HCT116 (cell line): ENCODE measurements around the gene PACRG.

ENCODE experiments used
- CTCF ChIP-seq, 3 experiments: fragments of 200-600 bp in 1 of 3; sonication (generic) in 1 of 3; IDR thresholded peaks in 2 of 3; conservative IDR thresholded peaks in 1 of 3; 2 replicates each; pipeline ENCODE4 v1.5.1; 2012 to 2017; ENCODE audit warnings: low read depth in 2 of 3, low read length in 2 of 3, antibody characterized with exemption in 1 of 3, borderline replicate concordance in 1 of 3, control low read depth in 1 of 3, mild to moderate bottlenecking in 1 of 3, mixed read lengths in 1 of 3, mixed run types in 1 of 3, moderate library complexity in 1 of 3; ENCODE audit not compliant: insufficient read depth in 1 of 3
- POLR2A ChIP-seq: IDR thresholded peaks from 2 replicates; pipeline ENCODE4 v1.7.0; 2011; ENCODE audit warnings: borderline replicate concordance; ENCODE audit not compliant: insufficient read depth, insufficient read length; ENCODE audit errors: extremely low read depth
- POLR2AphosphoS5 ChIP-seq: IDR thresholded peaks from 2 replicates; pipeline ENCODE4 v1.6.1; 2011; ENCODE audit warnings: mild to moderate bottlenecking, low read depth, low read length, moderate library complexity
- SIN3A ChIP-seq: IDR thresholded peaks from 2 replicates; pipeline ENCODE4 v1.6.1; 2012; ENCODE audit warnings: low read depth
- ZFX ChIP-seq: fragments of 450-650 bp; IDR thresholded peaks from 2 replicates; pipeline ENCODE4 v1.6.1; 2017
- ZNF274 ChIP-seq: fragments of 200-500 bp; sonication (Bioruptor generic); IDR thresholded peaks from 2 replicates; pipeline ENCODE4 v1.6.1; 2014; ENCODE audit warnings: mild to moderate bottlenecking, low read depth, low read length, inconsistent platforms

DNA sequence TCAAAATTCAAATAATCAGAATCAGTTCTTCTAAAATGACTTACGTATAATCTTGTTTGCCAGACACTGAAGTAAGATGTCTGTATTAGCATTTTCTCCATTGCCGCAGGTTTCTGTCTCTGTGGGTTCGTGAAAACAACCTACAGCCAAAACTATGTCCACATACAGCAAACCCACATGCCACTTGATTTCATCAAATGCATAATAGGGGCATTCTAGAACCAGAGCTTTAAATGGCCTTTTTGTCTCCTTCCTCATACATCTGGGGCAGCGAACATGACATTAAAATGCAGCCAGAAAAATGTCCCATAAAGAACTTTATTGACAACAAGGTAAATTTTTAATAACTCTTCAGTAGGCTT is 596.5 kb downstream of the PACRG start:
- TF ChIP-seq CTCF (IDR thresholded peaks at IDR 0.05 in 2 of 3, conservative IDR thresholded peaks at IDR 0.05 in 1 of 3; ENCODE audit: borderline replicate concordance in 1 of 3, insufficient read depth in 1 of 3, low read depth in 2 of 3, low read length in 2 of 3) (no peak), POLR2A (no peak), ZNF274 (no peak), SIN3A (no peak), POLR2AphosphoS5 (no peak), ZFX (no peak)
